T-helper 17 cell (primary cell): ENCODE data around the gene NUDT4. TPM values are rescaled to one million over a fixed set of nuclear protein-coding genes. Genes with fewer than 3 reads are reported as not detected.
"Not testable (repeated sequence)": the region's sequence is repeated elsewhere in the genome, so short reads cannot be mapped to it uniquely, and the experiment has no call there.

ENCODE experiments used
- ATAC-seq: fragments of 150-1000 bp; cut with Tn5 transposase; 2 replicates; pipeline ENCODE4 v1.10.0; 2021; ENCODE audit warnings: mild to moderate bottlenecking, moderate library complexity
- DNase-seq, 3 donors: peaks; one replicate each; pipeline versions ENCODE4 v3.0.0 to v3.0.0-alpha.2; 2020 to 2021
- H3K9me3 ChIP-seq: one replicate; pipeline ENCODE4 v1.7.0; 2013; ENCODE audit warnings: low read length, mild to moderate bottlenecking; ENCODE audit not compliant: control insufficient read depth, poor library complexity, severe bottlenecking
- H3K27ac Mint-ChIP-seq: one replicate; pipeline ENCODE4 v1.8.0; 2022; ENCODE audit warnings: mild to moderate bottlenecking, moderate library complexity, mixed read lengths
- H3K27me3 Mint-ChIP-seq: one replicate; pipeline ENCODE4 v1.8.0; 2022; ENCODE audit warnings: mixed read lengths
- H3K36me3 Mint-ChIP-seq: one replicate; pipeline ENCODE4 v1.8.0; 2022; ENCODE audit warnings: low read depth, mixed read lengths
- H3K4me1 Mint-ChIP-seq: one replicate; pipeline ENCODE4 v1.8.0; 2022; ENCODE audit warnings: mild to moderate bottlenecking, mixed read lengths
- H3K4me3 Mint-ChIP-seq: one replicate; pipeline ENCODE4 v1.8.0; 2022; ENCODE audit warnings: mild to moderate bottlenecking, moderate library complexity, mixed read lengths
- total RNA-seq, 4 donors: library from RNA in 2 of 4; stranded (reverse) in 2 of 4; gene quantifications; one replicate each; pipeline ENCODE4 v1.2.3 and lab custom pipeline; 2022 to 2026

The NUDT4 gene
- total RNA-seq, 2 donors from 2014 or later, result 60.4 to 78.8 TPM

GRCh38 chr12:93376436-93377251 lies 1.1 kb upstream of the NUDT4 start:
- H3K36me3 Mint-ChIP-seq, result peaks cover 4% of the 10 kb centered on the region
- peaks cover 31% of the 10 kb centered on the region for H3K4me1 Mint-ChIP-seq
- no peaks in the 10 kb centered on the region for H3K9me3 ChIP-seq
- H3K27ac Mint-ChIP-seq, result peak overlapping the region; percentile 96
- no peaks in the 10 kb centered on the region for H3K27me3 Mint-ChIP-seq
- H3K4me3 Mint-ChIP-seq, result peak overlapping the region; percentile 91
- DNase-seq (no peak), ATAC-seq (no peak)

DNA sequence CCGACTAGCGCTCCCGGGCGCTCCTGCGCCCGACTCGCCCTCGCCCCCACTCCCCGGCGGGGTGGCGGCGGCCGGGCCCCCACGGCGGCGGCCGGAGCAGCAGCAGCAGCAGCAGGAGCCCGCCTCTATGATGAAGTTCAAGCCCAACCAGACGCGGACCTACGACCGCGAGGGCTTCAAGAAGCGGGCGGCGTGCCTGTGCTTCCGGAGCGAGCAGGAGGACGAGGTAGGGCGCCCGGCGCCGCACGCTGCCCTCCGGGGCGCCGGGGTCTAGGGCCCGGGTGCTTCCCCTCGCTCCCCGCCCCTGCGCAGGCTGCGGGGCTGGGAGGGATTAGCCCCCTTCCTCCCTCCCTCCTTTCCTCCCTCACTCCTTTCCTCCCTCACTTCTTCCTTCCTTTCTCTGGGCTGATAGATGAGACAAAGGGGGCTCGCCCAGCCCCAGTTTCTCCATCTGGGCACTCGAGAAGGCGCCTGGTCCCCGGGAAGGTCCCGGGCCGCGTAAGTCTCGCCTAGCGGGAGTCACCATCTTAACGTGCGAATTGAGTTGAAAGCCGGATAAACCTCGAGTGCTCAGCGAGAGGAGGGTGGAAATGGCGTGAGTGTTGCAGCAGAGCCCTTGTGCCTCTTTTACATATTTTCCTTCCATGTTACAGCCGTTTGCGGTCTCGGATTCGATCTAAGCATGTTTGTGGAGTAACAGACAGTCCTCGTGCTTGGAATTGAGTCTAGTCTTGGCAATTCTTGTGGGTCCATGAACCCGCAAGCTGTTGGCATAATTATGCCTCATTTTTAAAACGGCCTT lies 672 bp downstream of the NUDT4 start:
- not testable (repeated sequence) for H3K27me3 Mint-ChIP-seq, H3K36me3 Mint-ChIP-seq, H3K9me3 ChIP-seq
- peak overlapping the region; percentile 96 for H3K27ac Mint-ChIP-seq
- ATAC-seq (peak; percentile 60), DNase-seq (peak; percentile 40 to 47 (median 44))
- peaks cover 37% of the 10 kb centered on the region for H3K4me1 Mint-ChIP-seq
- H3K4me3 Mint-ChIP-seq, result peak overlapping the region; percentile 99

DNA sequence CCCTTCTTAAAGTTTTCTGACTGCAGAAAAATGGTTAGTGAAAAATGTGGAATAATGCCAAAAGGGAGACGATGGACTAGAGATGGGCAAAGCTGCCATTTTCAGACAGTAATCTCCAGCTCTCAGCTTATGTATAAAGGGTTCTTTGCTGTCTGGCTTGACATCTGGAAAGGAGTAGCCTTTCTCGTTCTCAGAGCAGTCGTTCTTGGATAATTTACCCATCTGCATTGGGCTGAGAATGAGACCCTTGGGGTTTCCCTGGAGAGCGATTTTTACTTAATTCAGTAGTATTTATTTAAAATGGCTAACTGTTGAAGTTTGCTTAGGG lies 1.2 kb downstream of the NUDT4 start:
- DNase-seq, result no peak

DNA sequence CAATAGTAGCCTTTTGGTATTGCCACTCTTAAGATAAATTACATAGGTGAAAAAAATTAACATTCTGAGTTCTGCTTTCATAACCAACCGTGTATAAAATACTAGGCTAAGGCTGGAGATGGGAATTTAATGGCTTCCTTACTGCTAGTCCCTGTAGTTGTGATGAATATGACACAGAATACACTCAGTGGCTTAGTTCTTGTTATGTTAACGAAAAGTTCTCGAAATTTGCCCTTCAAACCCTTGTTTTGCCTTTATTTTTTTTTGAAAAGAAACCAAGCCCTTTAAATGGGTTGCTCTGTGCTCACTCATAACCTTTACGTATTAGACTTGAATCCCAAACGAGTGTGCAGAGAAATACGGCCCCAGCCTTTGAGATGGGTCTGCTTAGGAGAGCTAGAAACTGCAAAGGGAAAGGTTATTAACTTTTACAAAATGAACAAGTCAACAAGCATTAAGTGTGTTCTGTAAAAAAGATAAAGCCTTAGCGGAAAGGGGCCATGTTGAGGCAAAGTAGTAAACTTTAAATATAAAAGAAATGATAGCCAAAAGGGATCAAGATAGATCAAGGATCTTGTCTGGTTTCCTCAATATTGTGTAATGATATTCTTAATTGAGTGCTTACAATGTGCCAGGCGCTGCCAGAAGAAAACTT lies 1.7 kb downstream of the NUDT4 start:
- H3K9me3 ChIP-seq, result no peaks in the 10 kb centered on the region
- Mint-ChIP-seq H3K36me3 (peaks cover 4% of the 10 kb centered on the region), H3K27ac (peak overlapping the region; percentile 96), H3K4me3 (peak overlapping the region; percentile 99), H3K27me3 (no peaks in the 10 kb centered on the region), H3K4me1 (peaks cover 41% of the 10 kb centered on the region)
- no peak for DNase-seq
- ATAC-seq, result no peak

More for the DNA sequence above, 1.2 kb downstream of the NUDT4 start:
- Mint-ChIP-seq H3K27ac (peak overlapping the region; percentile 96), H3K4me1 (peaks cover 39% of the 10 kb centered on the region), H3K4me3 (peak overlapping the region; percentile 99), H3K36me3 (peaks cover 4% of the 10 kb centered on the region), H3K27me3 (no peaks in the 10 kb centered on the region)
- no peak for ATAC-seq
- no peaks in the 10 kb centered on the region for H3K9me3 ChIP-seq

DNA sequence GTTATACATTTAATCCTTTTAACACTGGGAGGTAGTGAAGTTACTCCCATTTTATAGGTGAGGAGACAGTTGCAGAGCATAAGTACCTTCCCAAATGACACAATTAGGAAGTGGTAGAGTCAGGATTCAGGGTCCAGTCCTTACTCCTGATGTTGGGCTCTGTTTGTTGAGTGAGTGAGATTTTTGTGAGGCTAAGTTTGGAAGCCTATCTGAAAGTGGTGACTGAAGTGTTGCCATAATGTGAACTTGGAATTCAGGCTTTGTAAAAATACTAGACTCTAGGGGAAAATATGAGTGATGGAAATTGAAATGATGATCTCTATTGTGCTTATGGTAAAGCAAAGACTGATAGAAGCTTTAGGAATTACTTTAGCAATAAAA lies 2.2 kb downstream of the NUDT4 start:
- peaks cover 42% of the 10 kb centered on the region for H3K4me1 Mint-ChIP-seq
- peaks cover 4% of the 10 kb centered on the region for H3K36me3 Mint-ChIP-seq
- H3K4me3 Mint-ChIP-seq, result peak overlapping the region; percentile 99
- no peaks in the 10 kb centered on the region for H3K27me3 Mint-ChIP-seq
- peak overlapping the region; percentile 96 for H3K27ac Mint-ChIP-seq
- ATAC-seq (no peak), DNase-seq (no peak)
- no peaks in the 10 kb centered on the region for H3K9me3 ChIP-seq

DNA sequence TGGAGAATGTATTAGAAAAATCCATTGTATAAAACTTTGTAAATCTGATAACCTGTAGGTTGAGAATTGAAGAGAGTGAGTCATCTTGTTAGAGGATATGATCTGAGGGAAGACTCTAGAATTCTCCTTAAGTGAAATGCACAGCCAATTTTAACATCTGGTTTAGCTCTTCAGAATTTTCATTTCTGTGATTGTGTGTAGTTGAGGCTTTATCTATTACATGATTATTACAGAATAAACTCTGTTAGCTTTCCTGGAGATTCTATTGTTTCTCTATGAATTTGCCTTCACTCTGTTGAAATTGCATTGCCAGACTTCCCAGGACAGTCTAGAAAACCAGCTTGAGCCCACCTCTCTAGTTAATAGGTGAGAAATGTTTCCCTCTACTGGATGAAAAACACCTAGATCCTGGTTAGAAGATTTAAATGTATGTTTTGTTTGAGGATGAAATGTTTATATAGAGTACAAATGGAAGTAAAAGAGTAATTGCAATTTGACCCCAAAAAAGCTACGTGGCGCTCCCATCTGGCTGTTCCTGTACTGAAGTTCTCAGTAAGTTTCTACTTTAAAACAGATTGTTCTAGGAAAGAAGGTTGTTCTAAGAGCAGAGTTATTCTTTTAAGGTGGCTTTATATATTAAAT lies 2.9 kb downstream of the NUDT4 start:
- no peak for DNase-seq
- Mint-ChIP-seq H3K4me1 (peaks cover 49% of the 10 kb centered on the region), H3K27me3 (no peaks in the 10 kb centered on the region), H3K36me3 (peaks cover 4% of the 10 kb centered on the region), H3K4me3 (peak overlapping the region; percentile 99), H3K27ac (peak overlapping the region; percentile 96)
- H3K9me3 ChIP-seq, result no peaks in the 10 kb centered on the region
- ATAC-seq, result no peak

GRCh38 chr12:93381161-93381975 lies 3.6 kb downstream of the NUDT4 start:
- Mint-ChIP-seq H3K27me3 (no peaks in the 10 kb centered on the region), H3K4me3 (peak overlapping the region; percentile 99), H3K4me1 (peaks cover 49% of the 10 kb centered on the region)

GRCh38 chr12:93381976-93382437 lies 4.3 kb downstream of the NUDT4 start:
- peak overlapping the region; percentile 96 for H3K27ac Mint-ChIP-seq
- ATAC-seq, DNase-seq: not testable (repeated sequence)

More at GRCh38 chr12:93381161-93381975, 3.6 kb downstream of the NUDT4 start:
- DNase-seq (no peak), ATAC-seq (no peak)
- H3K9me3 ChIP-seq, result no peaks in the 10 kb centered on the region
- H3K27ac Mint-ChIP-seq, result peak overlapping the region; percentile 96
- H3K36me3 Mint-ChIP-seq, result peaks cover 4% of the 10 kb centered on the region

DNA sequence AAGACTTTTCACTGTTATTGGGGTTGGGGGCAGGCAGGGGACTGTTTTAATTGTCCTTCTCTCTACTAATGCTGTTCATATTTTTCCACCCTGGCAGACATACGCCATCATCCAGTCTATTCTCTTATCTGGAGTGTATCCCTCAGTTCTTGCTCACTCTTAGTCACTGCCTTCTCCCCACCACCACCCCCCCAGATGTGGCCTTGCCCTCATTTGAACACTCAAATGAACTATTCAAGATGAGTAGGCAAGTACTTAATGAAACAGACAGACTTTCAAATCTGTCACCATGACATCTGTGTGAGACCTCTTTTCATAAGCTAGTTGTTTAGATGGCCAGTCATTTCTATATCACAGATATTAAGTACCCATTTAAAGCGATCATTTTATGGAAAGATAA lies 10.1 kb downstream of the NUDT4 start:
- Mint-ChIP-seq H3K4me1 (peaks cover 33% of the 10 kb centered on the region), H3K27me3 (no peaks in the 10 kb centered on the region), H3K4me3 (no peak overlapping the region), H3K27ac (no peak overlapping the region), H3K36me3 (no peaks in the 10 kb centered on the region)
- no peaks in the 10 kb centered on the region for H3K9me3 ChIP-seq
- ATAC-seq (no peak), DNase-seq (no peak)

More at GRCh38 chr12:93381976-93382437, 4.3 kb downstream of the NUDT4 start:
- H3K9me3 ChIP-seq, H3K36me3 Mint-ChIP-seq, H3K27me3 Mint-ChIP-seq: not testable (repeated sequence)
- peak overlapping the region; percentile 99 for H3K4me3 Mint-ChIP-seq
- peaks cover 45% of the 10 kb centered on the region for H3K4me1 Mint-ChIP-seq

GRCh38 chr12:93390031-93390430 lies 12.3 kb downstream of the NUDT4 start:
- Mint-ChIP-seq H3K27me3 (no peaks in the 10 kb centered on the region), H3K4me3 (no peak overlapping the region), H3K36me3 (no peaks in the 10 kb centered on the region), H3K27ac (no peak overlapping the region), H3K4me1 (peaks cover 23% of the 10 kb centered on the region)
- no peak for DNase-seq
- H3K9me3 ChIP-seq, result no peaks in the 10 kb centered on the region
- ATAC-seq, result no peak

- Mint-ChIP-seq H3K36me3 (no peaks in the 10 kb centered on the region), H3K4me3 (peak overlapping the region; percentile 39), H3K27me3 (no peaks in the 10 kb centered on the region), H3K4me1 (peaks cover 17% of the 10 kb centered on the region), H3K27ac (peak overlapping the region; percentile 74)
- no peaks in the 10 kb centered on the region for H3K9me3 ChIP-seq
- ATAC-seq (no peak), DNase-seq (no peak)
These were observed 13.0 kb downstream of the NUDT4 start for GRCh38 chr12:93390549-93391297.

DNA sequence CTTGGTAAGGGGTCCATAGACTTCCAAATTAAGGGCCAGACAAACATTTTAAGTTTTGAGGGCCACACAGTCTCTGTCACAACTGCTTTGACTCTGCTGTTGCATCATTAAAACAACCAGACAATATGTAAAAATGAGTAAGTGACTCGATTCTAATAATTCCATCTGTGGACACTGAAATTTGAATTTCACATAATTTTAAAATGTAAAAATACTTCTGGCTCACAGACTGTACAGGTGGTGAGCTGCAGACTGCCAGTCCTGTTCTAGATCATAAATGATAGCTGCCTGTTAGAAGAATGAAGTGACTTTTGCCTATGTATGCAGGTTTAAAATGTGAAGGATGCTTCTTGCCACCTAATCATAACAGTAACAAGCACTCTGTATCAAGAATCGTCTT lies 15.7 kb downstream of the NUDT4 start:
- H3K27me3 Mint-ChIP-seq, result no peaks in the 10 kb centered on the region
- no peaks in the 10 kb centered on the region for H3K36me3 Mint-ChIP-seq
- peaks cover 11% of the 10 kb centered on the region for H3K4me1 Mint-ChIP-seq
- H3K4me3 Mint-ChIP-seq, result no peak overlapping the region
- peak overlapping the region; percentile 43 for H3K27ac Mint-ChIP-seq
- ATAC-seq (no peak), DNase-seq (no peak)
- H3K9me3 ChIP-seq, result no peaks in the 10 kb centered on the region
